GM18499 (cell line): ENCODE data around the gene MYOD1.

Source experiments
- ATAC-seq: cut with Tn5 transposase; IDR thresholded peaks from one replicate; pipeline ENCODE4 v1.9.1; 2021; ENCODE audit warnings: moderate number of reproducible peaks; ENCODE audit not compliant: insufficient read depth, unreplicated experiment

MYOD1 gene

DNA sequence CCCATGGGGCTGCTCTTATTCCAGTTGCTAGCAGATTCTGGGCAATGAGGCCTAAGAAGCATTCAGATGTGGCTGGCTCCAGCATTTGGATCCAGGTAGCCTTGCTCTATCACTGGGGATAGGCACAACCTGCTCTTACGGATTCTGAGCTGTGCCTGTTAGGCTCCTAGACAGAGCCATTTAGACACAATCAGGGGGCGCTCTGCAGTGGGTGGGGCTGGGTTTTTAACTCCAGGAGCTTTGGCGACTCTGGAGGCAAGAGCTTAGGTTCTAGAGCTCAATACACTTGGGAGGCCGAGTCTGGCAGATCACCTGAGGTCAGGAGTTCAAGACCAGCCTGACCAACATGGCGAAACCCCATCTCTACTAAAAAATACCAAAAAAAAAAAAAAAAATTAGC is 47.2 kb downstream of the MYOD1 start:
- no peak for ATAC-seq

DNA sequence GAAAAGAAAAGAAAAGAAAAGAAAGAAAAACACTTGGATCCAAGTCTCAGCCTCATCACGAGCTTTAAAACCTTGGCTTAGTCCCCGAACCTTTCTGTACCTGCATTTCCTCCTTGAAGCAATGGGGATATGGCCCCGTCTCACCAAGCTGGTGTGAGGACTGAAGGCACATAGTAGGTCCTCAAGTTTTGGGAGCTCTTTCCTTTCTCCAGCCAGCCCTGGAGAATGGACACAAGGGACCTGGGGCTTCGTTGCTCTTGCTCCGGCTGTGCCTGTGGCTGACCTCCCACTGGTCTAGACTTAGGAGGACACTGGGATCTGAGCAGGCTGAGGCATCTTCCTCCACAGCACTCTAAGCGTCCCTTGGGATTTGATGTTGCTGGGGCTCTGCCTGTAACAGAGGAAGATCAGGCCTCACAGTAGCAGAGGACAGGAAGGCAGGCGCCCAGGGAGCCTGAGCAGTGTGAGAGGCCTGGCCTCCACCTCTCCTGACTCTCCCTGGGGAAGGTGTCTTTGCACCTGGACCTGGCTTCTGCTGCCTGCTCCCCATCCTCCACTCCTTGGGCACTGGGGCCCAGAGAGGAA is 48.0 kb downstream of the MYOD1 start:
- no peak for ATAC-seq

GRCh38 chr11:17767914-17768313 is 48.5 kb downstream of the MYOD1 start:
- no peak for ATAC-seq

GRCh38 chr11:17768547-17768946 is 49.2 kb downstream of the MYOD1 start:
- no peak for ATAC-seq

- ATAC-seq: no peak
Measured at GRCh38 chr11:17769218-17769617, 49.8 kb downstream of the MYOD1 start.

DNA sequence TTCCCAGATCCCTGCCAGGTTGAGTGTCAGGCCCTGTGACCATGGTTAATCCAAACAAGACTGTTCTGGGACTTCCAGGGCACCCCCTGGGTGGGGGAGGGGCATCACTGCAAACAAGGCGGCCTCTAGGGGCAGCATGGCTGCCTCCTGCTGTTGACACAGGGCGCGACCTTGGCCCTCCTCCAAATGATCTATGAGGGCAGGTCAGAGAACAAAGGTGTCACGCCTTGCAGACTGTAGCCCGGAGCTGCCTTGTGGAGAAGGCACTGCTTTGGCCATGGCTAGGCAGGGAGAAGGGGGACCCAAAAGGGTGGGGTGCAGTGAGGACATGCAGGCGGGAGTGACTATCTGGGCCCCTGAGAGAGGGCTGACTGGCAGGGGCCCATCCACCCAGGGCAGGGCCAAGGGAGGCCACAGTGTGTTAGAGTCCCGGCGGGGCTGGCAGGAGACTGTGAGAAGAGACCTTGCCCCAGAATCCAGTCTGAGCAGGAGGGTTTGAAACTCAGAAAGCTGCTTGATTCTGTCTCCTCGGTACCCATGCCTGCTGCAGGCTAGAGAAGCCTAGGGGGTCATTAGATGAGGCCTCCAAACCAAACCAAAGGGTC is 50.8 kb downstream of the MYOD1 start:
- ATAC-seq: no peak

DNA sequence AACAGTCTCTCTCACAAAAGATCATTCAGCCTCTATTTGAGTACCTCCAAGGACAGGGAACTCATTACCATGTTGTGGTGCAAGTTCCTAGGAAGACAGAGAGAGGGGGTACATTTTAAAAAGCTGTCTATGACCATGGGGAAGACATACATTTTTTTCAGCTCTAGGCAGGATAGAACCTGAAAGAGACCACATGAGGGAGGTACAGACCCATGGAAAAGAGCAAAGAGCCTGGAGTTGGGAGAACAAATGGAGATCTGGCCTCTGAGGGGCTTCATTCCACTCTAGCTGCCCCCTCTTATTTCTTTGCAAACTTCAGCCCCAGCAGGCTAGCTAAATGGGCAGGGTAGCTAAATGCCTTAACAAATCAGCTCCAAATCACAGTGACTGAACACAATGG is 51.5 kb downstream of the MYOD1 start:
- no peak for ATAC-seq

GRCh38 chr11:17771415-17771814 is 52.0 kb downstream of the MYOD1 start:
- no peak for ATAC-seq
